HG03135 (cell line): ENCODE data around the gene GSG1L.

ENCODE experiments used
- ATAC-seq: cut with Tn5 transposase; IDR thresholded peaks from one replicate; pipeline ENCODE4 v1.9.1; 2021; ENCODE audit warnings: mild to moderate bottlenecking, moderate library complexity; ENCODE audit not compliant: unreplicated experiment

Gene GSG1L

DNA sequence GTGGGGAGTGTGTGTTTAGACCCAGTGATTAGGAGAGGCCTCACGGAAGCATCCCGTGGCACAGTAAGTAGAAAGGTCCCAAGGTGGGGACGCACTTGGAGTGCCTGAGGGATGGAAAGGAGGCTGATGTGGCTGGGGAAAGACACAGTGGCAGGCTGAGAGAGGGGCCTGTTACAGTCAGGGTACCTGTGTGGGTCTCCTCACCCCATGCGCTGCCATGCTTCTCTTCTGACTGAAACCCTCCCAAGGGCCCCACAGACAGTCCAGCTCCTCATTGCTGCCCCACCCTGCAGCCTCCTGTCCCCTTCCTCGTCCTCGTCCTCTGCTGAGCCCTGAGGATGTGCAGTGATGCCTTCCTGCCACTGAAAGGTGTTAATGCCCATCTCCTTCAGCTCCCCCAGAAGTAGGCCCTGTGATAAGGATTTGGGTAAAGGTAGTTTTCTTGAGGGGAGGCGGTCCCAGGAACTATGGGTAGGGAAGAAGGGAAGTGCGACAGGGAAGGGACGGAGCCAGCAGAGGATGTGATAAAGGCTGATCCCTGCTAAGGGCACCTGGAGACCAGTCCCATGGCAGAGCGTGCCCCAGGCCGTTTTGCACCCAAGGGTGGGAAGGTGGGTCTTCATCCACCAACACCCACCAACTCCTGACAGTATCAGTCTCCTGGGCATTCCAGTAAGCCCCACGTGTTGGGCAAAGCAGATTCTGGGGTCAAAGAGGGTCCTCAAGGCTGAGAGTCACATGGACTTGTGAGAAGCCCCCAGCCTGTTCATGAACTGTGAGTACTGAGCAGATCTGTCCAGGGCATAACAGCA lies 237.2 kb downstream of the GSG1L start:
- no peak for ATAC-seq

- no peak for ATAC-seq
These were observed 238.7 kb downstream of the GSG1L start for GRCh38 chr16:27824786-27825185.

DNA sequence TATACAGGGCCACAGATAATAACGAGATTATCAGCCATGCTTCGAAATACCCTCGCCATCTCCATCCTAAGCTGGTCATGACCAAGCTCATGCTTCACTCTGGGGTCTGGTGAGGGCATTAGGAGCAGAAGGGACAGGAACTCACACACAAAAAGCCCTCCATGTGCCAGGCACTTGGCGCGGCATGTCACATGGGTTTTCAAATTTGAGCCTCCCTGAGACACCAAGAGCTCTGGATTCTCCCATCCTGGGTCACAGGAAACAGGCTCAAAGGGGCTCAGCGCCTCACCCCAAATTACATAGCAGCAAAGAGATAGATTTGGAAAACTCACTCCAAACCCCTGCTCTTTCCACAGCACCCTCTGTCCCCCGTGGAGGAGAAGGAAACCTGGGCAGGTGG lies 239.5 kb downstream of the GSG1L start:
- no peak for ATAC-seq

DNA sequence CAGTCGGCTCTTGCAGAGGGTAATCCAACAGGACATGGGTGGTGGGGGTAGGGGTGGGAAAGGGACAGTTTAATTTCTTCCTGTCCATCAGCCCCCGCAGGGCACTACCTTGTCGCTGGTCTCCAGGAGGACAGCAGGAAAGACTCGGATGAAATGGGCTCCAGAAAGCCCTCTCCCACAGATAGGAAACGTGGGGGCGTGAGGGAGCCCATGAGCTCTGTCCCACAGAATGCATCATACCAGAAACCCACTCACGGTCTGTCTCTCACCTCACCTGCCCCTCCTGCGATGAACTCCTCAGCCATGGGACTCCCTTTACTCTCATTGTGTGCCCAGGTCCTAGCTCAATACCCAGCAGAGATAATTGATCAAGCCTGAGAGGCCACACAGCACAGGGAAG lies 240.1 kb downstream of the GSG1L start:
- ATAC-seq = no peak

DNA sequence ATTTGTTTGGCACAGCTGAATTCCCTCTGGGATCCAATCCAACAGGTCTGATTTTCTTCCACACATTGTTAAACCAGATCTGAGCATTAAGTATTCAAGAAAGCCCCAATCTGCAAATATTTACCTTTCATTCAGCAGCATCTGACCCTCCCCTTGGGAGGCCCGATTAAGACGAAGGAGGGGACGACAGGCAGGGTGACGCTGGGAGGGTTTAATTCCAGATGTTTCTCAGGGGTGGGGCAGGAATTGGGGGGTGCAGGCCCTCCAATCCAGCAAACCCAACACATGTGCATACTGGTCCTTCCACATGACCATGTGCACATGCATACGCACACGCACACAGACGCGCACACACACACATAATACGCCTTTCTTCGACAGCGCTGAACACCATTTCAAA lies 240.5 kb downstream of the GSG1L start:
- ATAC-seq = no peak

DNA sequence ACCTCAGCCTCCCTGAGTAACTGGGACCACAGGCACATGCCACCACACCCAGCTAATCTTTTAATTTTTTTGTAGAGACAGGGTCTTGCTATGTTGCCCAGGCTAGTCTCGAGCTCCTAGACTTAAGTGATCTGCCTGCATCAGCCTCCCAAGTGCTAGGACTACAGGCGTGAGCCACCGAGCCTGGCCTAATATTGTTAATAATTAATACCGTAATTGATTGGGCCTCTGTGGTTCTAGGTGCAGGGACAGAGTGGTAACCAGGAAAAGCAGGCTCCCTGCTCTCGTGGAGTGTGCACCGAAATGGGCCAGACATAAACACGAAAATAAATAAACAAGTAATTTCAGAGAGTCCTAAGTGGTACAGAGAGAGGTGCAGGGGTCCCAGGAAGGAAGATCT lies 241.0 kb downstream of the GSG1L start:
- ATAC-seq = no peak

DNA sequence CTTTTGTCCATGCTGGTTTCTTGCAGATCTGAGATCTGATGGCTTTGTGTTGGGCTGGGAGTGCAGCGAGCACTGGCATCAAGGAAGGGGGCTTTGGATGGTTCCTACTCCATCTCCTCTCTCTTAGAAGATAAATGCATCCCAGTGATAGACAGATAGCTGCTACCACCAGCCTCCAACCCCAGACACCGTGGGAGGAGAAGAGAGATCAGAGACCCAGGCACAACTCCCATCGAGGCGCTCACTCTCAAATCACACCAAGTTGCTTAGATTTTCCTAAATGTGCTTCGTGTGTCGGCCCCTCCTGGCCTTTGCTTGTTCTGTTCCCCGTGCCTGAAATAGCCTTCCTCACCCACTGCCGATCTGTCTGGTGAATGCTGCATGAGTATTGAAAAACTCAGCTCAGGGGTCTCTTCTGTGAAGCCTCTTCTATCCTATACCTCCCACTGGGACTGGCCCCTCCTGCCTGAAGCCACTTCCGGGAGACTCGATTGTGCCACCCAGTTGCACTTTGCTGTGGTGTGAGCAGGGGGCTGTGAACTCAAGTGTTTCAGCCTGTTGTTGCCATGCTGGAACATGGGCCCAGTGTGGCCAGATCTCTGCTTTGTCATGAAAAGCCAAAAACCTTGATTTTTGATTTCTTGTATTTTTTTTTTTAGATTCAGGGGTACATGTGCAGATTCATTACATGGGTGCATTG lies 242.7 kb downstream of the GSG1L start:
- ATAC-seq = no peak

DNA sequence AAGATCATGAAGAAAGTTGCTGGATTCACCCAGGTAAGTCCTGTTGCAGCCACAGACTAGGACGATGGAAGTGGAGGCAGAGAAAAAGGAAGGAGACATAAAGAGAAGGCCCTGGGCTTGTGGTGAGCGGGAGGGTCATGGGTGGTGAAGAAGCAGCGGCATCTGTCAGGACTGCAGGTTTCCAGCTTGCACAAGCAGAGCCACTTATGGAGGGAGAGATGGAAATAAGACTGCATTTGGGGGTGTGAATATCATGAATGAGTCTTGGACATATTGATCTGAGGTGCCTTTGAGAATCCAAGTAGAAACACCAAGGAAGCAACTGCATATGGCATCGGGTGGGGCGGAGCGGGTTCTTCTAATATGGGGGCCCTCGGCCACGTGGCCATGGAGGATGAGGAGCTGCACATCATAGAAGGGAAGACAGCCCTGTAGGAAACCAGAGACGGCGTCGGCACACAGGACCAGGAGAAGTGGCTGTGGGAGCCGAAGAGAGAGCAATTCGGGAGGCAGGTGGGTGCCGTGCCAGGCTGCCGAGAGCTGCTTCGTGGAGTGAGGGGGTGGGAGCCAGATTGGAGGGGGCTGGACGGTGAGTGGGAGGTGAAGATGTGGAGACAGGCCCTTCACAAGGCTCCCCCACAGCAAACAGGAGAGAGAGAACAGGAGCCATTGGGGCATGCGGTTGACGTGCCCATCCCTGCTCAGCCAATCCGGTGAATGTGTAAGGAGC lies 243.5 kb downstream of the GSG1L start:
- no peak for ATAC-seq

DNA sequence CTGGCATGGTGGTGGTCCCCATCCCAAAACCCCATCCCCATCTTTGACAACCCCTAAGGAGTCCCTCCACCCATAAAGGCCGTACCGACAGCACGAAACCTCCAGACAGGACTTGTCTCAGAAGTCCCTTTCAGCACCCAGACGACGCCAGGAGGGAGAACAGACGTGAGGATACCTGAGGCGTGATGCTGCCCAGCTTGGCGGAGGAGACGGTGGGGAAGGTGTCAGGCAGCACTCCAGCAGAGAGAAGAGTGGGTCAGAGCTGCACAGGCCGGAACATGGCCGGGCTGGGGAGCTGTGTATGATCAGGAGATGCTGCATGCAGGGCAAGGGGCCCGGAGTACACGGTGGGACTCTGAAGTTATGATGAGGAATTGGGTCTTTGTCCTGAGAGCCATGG lies 244.2 kb downstream of the GSG1L start:
- ATAC-seq = no peak

- no peak for ATAC-seq
These were observed 245.3 kb downstream of the GSG1L start for GRCh38 chr16:27818246-27818645.

DNA sequence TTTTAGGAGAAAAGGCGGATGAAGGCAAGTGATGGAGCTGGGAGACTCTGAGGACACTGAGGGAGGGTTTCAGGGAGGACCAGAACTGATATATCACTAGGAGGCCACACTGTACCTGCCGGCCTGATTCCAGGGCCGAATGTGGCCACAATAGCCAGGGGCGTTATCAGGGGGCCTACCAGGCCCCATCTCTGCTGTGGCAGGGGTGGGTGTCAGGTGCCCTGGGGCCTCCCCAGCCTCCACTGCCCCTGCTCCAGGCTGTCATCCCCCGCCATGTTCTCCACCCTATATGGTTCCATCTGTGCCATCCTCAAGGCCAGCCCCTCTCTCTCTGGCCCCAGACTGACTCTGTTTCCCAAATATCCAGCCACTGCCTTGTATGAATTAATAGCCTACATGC lies 246.5 kb downstream of the GSG1L start:
- no peak for ATAC-seq

DNA sequence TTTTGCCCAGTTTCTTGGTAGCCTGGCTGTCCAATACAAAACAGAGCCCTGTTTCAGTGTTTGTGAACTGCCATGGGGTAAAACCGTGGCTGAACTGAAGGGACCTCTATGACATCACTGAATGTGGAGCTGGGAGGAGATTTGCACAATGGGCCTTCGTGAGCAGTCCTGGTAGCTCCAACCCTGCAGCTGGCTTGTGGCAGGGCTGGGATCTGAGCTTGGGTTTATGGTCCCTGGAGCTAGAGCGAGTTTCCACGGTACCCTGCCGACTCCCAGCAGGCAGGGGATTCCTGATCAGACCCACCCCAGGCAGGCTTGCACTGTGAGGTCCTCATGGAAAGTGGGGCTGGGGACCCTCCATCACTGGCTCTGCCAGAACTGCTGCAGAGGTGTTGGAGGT lies 247.0 kb downstream of the GSG1L start:
- no peak for ATAC-seq

DNA sequence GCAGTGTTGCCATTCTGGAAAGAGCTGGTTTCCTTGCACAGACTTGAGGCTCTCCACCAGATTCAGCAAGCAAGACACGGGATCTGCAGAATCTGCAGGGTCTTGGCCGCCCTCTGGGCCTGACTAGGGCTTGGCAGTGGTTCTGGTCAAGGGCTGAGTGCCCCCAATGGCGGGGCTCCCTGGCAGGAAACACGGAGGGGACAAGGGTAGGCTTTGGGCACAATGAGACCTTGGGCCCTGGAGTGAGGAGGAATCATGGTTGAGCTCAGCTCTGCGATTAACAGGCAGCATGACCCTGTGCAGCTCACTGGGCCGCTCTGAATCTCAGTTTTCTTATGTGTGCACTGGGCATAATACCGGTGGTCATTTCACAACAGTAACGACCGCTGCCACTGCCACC lies 249.9 kb downstream of the GSG1L start:
- no peak for ATAC-seq

DNA sequence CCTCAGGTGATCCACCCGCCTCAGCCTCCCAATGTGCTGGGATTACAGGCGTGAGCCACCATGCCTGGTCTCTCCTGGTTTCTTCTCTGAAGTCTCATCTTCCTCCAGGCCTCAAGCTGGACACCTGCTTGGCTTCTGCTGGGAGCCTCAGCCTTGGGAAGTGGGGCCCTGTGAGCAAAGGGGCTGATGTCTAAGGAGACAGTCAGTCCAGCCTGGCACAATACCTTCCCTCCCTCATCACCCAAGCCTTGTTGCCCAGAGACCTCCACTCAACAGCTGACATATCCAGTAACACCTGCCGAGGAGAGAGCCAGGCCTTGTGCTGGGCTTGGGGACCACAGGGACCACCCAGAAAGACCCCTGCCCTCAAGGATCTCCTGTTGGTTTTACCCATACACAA lies 251.6 kb downstream of the GSG1L start:
- ATAC-seq = no peak

GRCh38 chr16:27806986-27807385 lies 256.5 kb downstream of the GSG1L start:
- no peak for ATAC-seq

GRCh38 chr16:27806388-27806787 lies 257.1 kb downstream of the GSG1L start:
- ATAC-seq = no peak

DNA sequence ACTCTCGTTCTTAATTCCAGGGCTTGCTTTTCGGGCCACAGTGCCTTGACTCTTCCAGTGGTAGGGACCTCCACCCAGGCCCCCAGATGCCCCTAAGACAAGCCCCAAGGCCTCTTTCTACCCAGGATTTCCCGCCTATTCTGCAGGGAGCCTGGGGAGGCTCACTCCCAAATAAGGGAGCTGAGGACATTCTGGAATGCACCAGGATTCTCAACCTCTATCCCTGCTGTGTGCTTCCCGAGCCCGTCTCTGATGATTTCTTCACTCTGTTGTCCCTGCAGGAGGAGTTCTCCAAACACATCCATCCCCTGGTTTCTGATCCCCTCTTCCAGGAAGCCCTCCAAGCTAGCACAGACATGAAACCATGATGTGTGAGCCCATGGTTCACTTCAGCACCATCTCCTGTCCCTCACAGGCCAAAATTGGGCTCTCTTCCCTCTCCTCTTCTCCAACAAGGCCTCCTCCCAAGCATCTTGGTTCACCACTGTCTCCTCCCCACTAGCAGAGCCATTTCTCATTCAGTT lies 257.6 kb downstream of the GSG1L start:
- ATAC-seq = no peak

DNA sequence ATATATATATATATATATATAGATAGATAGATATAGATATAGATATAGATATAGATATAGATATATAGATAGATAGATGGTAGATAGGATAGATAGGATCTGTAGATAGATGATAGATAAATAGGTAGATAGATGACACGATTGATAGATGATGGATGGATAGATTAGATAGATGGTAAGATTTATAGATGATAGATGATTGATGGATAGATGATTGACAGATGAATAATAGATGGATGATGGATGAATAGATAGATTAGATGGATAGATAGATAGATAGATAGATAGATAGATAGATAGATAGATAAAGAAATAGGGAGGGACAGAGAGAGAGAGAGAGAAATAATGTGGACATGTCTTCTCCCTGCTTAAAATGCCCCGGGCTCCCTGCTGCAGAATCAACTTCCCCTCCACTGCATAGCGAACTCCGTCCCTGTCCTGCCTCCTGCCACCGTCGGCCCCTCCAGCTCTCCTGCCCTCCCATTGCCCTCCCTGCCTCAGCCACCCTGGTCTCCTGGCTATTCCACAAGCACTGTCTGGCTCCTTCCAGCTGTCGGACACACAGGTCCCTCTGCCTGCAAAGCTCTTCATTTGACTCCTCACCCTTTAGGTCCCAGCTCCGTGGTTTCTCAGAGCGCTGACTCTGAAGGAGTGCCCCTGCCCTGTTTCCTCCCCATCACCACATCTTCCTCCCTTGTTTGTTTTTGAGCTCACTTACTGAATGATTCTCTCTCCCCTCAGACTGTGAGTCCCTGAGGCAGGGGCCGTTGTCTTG lies 259.6 kb downstream of the GSG1L start:
- no peak for ATAC-seq

- no peak for ATAC-seq
These were observed 260.7 kb downstream of the GSG1L start for GRCh38 chr16:27802664-27803439.

- no peak for ATAC-seq
These were observed 262.1 kb downstream of the GSG1L start for GRCh38 chr16:27801289-27801945.
